HG02798 (cell line): ENCODE results near the gene ANGPTL2.

ENCODE experiments used
- ATAC-seq: cut with Tn5 transposase; IDR thresholded peaks from one replicate; pipeline ENCODE4 v1.9.1; 2021; ENCODE audit warnings: mild to moderate bottlenecking; ENCODE audit not compliant: unreplicated experiment, poor library complexity

Gene ANGPTL2

GRCh38 chr9:127137640-127138360, 15.4 kb upstream of the ANGPTL2 start:
- ATAC-seq = no peak

DNA sequence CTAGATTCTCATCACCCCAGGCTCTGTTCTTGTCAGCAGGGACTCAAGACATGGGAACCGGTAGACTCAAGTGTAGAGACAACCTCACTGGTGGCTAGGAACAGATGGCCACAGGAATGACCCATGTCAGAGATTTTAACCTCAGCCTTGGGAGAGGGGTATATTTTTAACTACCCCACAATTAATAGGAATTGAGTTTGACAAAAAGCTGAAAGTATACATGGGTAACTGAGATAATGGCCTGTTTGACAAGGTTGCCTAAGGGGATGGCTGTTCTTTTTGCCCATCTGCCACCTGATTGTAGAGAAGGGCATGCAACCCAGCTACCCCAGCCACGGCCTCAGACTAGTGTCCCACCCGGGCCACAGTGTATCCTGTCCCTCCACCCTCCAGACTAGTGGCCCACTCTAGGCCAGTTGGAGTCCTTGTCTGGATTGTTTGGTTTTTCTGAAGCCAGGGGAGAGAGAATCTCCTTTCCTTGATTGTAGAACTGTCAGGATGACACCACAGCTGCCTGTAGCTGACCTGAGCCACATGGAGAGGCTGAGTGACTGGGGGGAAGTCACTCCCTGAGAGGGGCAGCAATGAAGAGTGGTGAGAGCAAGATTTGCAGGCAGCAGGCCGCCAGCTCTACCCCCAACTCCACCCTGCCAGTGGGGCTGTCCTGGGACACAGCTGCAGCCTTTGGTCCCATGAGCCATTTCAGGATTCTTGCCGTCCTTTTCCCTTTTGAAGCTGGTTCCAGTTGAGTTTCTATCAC, 14.6 kb upstream of the ANGPTL2 start:
- no peak for ATAC-seq

GRCh38 chr9:127136081-127136879, 13.8 kb upstream of the ANGPTL2 start:
- ATAC-seq = no peak

GRCh38 chr9:127135056-127135745, 12.8 kb upstream of the ANGPTL2 start:
- no peak for ATAC-seq

DNA sequence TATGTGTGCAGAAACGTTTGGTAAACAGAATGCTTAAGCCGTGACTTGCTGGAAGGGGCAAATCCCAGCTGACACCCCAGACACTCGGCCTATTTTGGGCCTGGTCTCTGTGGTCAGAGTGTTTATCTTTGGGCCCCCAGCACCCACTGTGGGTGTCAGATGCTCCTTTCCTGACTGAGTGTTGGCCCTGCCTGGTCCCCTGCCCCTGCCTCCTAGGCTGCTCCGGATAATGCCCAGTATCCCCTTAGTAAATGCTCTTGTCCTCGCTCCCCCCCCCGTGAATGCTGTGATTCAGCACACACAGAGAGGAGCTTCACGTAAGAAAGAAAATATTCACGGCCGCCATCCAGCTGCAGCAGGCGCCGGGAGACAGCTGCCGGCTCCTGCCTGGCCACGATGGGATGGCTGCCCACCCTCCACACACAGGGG, 11.3 kb upstream of the ANGPTL2 start:
- ATAC-seq = no peak

GRCh38 chr9:127132921-127133647, 10.6 kb upstream of the ANGPTL2 start:
- ATAC-seq = no peak

DNA sequence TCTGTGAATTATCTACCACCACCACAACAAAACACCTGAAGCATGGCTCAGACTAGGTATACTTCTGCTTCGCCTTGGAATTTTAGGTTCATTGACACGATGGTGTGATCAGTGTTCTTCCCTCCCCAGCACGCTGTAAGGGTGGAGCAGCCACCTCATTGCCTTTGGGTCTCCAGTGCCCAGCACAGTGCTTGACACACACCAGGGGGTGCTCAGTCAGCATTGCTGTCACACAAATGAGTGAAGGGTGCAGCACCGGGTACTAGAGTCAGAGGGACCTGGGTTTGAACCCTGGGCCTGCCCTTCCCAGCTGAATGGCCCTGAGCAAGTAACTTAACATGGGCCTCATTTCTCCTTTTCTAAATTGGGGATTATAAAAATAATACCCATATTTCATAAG, 9.9 kb upstream of the ANGPTL2 start:
- ATAC-seq = no peak

- no peak for ATAC-seq
Measured at GRCh38 chr9:127131871-127132270, 9.4 kb upstream of the ANGPTL2 start.

GRCh38 chr9:127130661-127131538, 8.5 kb upstream of the ANGPTL2 start:
- ATAC-seq = no peak

GRCh38 chr9:127130235-127130634, 7.8 kb upstream of the ANGPTL2 start:
- ATAC-seq = no peak

GRCh38 chr9:127129718-127130085, 7.3 kb upstream of the ANGPTL2 start:
- no peak for ATAC-seq

- ATAC-seq = no peak
Measured at GRCh38 chr9:127129073-127129717, 6.8 kb upstream of the ANGPTL2 start.

DNA sequence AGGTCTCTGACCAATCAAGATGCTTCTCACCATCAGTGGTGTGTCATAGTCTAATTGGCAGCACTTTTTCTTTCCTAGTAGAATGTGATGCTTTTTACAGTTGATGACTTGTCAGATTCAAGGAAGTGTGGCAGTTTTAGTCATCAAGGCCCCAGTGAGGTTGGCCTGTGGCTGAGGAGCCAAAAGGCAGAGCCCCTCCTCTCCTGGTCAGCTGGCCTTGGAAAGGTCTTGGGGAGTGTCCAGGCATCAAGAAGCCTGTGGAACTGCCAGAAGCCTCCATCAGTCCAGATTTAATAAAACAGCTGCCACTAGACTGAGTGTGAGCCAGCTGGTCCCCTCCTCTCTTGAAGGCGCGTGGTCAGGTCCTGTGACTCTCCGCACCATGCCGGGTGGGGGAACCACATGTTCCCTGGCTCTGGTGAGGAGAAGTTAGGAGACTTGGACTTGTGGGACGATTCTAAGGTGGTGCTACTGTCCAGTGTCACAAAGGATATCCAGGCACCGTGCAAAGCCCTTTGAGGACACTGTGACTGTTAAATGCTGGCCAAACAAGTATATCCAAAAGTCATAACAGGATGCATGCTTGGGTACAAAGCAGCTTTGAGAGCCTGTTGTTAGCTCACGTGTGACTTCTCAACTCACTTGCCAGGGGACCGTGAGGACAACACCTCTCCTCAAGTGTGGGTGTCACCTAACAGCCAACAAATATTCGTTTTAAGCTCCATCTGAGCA, 6.1 kb upstream of the ANGPTL2 start:
- no peak for ATAC-seq

- ATAC-seq = no peak
Measured at GRCh38 chr9:127126971-127127370, 4.5 kb upstream of the ANGPTL2 start.

- ATAC-seq = no peak
Measured at GRCh38 chr9:127124792-127125191, 2.4 kb upstream of the ANGPTL2 start.

DNA sequence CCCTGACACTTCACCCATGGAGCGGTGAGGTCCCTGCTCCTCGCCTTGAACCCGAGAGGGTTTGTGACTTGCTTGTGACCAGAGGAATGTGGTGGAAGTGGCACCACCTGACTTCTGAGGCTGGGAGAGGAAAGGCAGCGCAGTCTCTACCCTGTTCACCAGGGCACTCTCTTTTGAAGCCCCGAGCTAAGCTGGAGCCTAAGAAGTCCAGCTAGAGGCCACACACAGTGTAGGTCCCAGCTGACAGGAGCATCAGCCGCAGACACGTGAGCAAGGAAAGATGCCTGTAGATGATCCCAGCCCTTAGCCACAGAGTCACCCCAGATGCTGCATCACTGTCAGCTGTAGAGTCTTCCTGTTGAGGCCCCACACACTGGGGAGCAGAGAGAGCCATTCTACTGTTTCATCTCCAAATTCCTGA, 1.7 kb upstream of the ANGPTL2 start:
- ATAC-seq = no peak

GRCh38 chr9:127123064-127123890, 842 bp upstream of the ANGPTL2 start:
- ATAC-seq = no peak
